IPS DF 4.7 (cell line): ENCODE measurements around the gene BRD3.
"Not testable (repeated sequence)": the region's sequence is repeated elsewhere in the genome, so short reads cannot be mapped to it uniquely, and the experiment has no call there.

Source experiments
- DNase-seq: peaks from one replicate; pipeline ENCODE4 v3.0.0-alpha.2; 2013; ENCODE audit warnings: low spot score; ENCODE audit errors: extremely low read depth

BRD3 gene

DNA sequence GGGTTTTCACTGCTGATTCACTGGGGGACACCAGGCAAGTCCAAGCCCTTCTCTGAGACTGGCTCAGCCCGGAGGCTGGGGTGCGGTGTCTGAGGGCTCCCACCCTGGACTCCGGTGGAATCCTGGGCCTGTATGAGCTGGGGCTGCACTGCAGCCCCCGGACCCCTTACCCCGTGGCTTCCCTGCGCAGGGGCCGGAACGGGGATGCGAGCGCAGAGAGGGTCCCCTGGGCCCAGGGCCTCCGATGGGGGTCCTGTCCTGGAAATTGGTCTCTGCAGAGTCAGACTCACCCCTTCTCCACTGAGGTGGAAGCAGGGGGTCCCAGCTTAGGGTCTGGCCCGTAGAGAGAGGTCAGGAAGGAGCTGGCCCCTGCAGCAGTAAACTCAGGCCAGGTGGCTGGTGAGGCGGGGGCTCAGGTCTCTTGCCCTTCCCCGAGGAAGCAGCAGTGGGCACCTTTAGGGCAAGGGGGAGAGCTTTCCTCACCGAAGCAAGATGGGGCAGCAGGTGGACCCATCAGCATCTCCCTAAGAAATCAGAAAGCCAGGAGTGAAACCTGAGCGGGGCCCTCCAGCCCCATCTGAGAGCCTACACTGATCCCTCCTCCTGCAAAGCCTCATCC lies 74.1 kb downstream of the BRD3 start:
- no peak for DNase-seq

DNA sequence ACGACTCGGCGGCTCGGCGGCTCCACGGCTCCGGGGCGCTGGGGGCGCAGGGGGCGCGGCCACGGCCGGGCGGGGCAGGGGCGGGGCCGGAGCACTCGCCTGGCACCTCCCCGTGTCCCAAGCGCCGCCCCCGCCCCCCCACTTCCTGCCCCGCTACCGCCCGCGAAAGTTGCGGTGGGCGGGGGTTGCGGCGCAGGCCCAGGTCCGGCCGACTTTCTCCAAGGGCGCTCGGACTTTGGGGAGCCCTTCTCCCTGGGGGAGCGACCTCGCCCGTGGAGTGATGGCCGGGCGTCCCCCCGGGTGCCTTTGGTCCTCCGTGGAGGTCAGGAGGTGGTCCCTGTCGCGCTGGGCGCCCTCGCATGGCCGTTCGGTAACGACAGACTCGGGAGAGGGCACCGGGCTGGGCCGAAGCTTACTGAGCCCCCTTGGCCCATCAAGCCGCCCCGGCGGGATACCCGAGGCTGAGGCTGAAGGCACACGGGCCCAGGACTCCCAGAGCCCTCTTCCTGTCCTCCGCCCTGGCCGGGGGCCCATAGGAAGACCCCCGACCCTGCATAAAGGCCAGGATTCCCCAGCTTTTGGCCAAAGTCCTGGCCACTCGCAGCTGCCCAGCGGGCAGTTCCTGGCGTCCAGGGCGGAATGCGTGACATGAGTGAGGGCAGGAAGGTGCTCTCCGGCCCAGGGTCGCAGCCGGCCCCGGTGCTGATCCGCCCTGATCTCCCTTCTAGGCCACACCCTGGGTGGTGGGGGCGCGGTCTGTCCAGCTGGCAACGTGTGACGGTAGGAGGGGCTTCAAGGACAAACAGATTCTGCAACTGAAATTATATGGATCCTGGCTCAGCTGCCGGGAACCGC lies 74.8 kb downstream of the BRD3 start:
- no peak for DNase-seq

DNA sequence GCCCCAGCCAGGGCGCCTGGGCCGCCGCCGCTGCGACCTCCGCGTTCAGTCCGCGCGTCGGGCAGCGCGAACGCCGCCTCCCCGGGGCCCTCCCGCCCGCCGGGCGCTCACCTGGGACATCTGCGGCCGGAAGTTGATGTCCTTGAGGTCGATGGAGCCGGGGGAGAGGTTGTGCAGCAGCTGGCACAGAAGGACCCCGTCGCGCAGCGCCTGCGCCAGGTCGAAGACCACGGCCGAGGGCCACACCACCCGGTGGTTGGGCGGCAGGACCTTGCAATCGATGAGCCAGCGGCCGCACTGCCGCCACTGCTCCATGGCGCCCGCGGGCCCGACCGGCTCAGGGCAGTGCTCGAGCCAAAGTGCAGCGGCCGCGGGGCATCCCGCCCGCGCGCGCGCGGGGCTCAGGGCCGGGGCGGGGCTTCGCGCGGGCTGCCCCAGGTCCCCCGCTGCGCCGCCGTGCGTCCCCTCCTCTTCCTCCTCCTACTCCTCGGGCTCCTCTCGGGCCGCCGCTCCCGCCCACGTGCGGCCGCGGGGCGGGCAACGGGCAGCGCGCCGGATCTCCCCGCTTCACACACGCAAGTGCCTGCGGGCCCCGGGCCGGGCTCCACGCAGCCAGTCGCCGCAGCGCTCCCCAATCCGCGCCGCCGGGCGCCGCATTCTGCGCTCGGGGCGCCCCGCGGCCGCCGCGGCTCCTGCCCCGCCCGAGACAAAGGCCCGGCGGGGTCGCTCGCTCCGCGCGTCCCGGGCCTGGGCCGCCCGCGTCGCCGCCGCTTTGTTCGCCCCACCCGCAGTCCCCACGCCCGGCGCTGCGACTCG lies 75.7 kb downstream of the BRD3 start, which contains the start of gene VAV2:
TSS of gene VAV2 (minus strand) at position 361 of the 816 bp plus-strand sequence. CDS start at position 315, 46 bp downstream.
- DNase-seq = no peak

DNA sequence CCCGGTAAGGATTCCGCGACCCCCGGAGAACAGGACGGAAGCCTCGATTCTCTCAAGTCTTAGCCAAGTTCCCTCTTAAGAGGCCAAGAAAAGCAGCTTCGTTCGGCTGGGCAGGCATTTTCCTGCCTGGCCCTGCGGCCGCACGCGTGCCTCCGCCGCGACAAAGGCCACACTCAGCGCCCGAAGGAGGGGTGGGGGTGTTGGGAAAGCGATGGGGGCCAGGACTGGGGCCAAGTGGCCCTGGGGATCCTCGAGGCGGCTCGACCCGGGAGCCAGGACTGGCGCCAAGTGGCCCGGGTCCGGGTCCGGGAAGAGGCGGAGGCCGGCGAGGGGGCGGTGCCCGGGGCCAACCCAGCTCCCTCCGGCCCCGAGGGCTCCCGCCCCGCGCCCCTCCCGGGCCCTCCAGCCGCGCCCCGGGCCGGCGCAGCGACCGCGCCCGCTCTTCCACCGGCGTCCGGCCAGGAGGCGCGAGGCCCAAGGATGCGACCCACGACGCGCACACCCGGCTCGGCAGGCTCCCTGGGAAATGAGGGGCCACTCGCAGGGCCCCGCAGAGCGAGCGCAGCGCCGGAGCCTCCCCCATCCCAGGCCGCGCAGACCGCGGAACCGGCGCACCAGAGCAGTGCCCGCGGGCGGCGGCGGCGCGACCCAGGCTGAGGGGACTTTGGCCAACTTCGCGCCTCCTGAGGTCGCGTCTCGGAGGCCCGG lies 76.5 kb downstream of the BRD3 start:
- no peak for DNase-seq

DNA sequence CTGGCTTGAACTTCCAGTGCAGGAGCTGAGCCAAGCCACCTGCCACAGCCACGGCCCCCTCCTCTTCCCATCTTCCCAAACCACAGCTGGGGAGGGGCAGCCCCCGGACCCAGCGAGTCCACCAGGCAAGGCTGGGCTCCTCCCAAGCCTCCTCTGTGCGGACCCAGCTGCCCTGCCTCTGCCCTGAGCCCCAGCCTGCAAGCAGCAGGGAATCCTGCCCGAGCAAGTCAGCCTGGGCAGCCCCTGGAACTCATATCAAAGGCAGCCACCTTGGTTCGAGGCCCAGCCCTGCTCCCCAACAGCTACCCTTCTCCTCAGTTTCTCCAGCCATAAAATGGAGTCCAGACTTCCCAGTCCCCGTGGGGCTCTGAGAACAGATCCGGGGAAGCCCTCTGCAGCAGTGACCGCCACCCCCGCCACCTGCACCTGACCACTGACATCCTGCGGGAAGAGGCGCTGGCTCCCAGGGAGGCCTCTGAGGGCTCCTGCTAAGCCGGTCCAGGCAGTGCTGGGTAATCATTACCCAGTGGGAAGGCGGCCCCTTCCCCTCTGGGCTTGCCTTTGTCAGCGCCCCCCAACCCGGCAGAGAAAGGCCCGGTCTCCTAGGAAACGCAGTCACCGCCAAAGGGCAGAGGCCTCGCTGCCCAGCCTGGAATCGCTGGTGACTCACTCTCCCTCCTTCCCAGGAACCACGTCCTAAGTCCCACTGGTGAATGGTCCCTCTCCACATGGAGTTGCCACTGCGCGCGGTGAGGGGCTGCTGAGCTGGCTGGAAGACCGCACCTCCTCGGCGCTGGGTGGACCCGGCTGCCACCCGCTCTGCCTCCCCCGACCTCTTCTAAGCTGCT lies 77.2 kb downstream of the BRD3 start:
- DNase-seq = no peak

DNA sequence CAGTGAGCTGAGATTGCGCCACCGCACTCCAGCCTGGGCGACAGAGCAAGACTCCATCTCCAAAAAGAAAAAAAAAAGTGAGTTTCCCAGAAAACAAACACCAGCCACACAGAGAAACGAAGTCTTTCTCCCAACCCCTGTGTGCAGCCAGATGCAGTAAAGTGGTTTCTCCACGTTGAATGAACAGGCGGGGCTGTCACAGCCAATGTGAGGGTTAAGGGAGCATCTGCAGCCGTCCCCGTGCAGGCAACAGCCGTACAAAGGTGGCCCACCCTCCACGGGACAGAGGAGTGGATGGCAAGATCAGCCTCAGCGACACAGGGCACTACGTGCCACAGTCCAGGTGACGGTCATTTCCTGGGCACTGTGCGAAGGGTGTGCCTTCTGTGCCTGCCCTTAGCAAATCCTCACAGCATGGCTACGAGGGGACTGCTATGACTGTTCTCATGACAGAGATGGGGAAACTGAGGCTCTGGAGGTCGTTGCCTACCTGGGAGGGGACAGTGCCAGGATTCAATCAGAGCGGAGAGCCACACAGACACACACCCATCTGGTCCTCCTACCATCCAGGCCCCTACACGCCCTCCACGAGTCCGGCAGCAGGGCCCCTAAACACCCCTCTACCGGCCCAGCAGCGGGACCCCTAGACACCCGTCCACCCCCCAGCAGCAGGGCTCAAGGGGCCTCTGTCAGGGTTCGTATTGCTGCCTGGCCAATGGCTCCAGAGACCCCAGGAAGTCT lies 78.0 kb downstream of the BRD3 start:
- no peak for DNase-seq

DNA sequence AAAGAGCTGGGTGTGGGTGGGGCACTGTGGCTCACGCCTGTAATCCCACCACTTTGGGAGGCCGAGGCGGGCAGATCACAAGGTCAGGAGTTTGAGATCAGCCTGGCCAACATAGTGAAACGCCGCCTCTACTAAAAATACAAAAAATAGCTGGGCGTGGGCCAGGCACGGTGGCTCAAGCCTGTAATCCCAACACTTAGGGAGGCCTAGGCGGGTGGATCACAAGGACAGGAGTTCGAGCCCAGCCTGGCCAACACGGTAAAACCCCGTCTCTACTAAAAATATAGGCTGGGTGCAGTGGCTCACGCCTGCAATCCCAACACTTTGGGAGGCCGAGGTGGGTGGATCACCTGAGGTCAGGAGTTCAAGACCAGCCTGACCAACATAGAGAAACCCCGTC lies 79.1 kb downstream of the BRD3 start:
- not testable (repeated sequence) for DNase-seq

DNA sequence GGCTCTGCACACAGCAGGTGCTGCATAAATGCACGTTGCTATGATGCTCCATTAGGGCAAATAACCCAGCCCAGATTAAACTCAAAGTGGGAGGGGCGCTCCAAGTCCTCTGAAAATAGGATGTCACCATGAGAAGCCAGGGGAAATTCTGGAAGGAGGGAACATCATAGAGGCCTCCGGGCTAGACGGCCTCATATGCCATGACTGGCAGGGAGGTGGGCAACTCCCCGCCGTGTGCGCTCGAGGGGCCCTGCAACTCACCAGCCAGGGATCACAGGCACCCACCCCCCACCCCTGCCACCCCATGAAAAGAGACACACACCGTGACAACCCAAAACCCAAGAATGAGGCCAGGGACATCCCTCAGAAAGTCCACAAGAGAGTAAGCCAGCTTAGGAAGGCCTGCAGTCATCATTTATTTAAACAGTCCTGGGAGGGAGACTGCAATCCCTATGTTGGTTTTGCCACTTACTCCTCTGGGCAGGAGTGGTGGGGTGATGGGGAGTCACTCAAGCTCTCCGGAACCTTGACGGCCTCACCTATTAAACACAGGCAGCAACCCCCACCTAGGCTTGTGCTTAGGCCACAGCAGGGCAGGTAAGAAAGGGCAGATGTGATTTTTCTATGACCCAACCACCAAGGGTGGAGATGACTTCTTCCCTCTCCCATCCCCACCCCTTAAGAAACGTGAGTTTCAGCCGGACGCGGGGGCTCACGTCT lies 79.7 kb downstream of the BRD3 start:
- DNase-seq = no peak

DNA sequence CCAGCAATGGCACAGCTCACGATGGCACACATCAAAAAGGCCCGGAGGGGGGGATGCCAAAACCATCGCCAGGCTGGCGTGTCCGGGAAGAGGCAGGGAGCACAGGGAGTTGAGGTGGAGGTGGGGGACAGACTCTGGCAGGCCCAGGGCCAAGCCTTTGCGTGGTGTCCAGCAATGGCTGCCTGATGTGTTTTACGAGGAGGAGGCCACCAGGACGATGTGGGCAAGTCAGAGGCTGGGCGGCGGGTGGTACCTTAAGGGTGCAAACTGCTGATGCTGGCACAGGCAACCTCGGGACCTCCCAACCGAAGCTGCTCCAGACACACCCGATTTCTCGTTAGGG lies 80.4 kb downstream of the BRD3 start:
- no peak for DNase-seq

DNA sequence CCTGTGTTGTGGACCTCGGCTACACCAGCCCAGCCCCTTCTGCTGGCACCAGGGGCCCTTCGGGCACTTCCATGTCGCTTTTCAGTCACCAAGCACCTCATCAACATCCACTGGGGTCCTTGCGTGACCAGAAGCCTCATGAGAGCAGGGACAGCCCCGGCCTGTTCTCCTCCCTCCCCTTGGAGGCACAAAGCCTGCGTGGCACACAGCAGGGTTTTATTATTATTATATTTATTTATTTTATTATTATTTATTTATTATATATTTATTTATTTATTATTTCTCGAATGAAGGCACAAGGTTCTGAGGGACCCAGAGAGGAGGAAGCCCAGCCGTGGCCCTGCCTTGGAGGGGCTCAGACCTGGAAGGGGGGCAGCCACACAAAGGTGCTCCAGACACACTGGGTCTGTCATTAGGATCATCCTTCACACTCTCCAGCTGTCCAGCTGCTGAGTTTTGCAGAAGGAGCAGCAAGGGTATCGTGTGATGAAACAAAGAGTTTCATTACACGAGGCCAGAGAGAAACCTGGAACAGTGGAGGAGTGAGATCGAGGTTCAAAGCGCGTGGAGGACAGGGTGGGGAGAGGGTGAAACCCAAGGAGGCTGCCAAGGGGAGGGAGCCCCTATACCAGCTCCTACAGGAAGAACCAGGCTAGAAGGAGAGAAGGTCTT lies 80.9 kb downstream of the BRD3 start:
- DNase-seq = no peak

DNA sequence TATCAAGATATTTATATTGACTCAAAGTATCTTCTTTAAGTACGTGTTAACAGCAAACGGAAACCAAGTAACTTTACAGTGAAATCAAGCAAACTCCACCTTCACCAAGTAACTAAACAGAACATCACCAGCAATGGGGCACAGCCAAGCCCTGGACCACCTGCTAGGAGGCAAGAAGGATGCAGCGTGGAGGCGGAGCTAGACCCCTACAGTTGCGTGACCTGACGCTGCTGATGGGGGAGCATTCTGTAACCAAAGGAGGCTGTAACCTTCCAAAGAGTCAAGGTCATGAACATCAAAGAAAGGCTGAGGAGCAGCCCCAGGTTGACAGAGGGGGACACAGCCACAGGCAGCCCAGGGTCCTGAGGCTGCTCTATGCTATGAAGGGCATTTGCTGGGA lies 81.8 kb downstream of the BRD3 start:
- no peak for DNase-seq

DNA sequence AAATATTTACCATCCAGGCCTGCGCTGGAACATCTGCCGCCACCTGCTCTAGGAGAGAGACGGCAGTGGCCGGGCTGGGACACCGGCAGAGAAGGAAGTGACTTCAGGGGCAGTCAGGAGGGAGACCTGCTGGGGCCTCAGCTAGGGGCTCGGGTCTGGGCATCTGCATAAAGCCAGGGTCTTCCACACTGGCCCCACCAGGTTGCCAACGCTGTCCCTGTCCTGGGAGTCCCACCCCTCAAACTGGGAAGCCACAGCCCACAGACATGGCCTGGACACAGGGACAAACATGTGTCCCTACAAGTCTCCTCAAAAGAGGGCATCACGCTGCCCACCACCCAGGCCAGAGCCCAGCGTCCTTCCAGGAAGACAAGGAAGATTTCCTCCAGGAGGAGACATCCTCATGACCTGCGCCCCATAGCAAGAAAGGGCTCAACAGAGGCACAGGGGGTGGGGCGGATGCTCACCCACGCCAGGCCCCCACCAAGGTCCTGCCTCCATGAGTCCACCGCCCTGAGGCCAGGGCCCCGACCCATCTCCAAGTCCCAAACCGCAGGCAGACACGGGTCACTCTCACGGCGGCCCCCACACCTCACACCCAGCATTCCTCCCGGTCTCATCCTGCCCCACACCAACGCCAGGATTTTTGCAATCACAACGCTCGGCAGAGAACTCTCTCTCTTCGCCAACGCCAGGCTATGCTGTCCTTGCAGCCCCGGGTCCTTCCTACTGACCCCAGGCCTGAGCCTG lies 84.7 kb downstream of the BRD3 start:
- no peak for DNase-seq

DNA sequence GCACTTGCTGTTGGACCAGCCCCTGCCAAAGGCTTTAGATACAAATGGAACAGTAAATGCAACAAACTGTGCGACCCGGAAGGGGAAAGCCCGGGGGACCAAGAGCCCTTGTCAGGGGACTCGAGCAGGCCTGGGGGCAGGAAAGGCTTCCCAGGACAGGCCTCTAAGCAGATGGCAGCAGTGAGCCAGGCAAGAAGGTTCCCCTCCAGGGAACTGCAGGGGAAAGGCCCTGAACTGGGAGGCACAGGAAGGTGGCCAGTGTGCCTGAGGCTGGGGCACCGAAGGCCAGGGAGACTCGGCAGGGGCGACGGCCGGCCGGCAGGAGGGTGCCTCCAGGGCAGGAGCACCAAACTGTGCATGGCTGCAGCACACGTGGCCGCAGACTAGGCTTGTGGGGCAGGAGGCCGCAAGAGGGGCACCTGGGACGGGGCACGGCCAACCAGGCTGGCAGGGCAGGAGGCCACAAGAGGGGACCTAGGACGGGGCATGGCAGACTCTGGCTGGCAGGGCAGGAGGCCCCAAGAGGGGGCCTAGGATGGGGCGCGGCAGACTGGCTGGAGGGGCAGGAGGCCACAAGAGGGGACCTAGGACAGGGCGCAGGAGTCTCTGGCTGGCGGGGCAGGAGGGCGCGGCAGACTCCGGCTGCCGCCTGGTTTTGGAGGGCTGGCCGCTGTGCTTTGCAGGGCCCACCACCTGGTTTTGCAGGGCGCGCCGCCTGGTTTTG lies 85.7 kb downstream of the BRD3 start:
- no peak for DNase-seq

DNA sequence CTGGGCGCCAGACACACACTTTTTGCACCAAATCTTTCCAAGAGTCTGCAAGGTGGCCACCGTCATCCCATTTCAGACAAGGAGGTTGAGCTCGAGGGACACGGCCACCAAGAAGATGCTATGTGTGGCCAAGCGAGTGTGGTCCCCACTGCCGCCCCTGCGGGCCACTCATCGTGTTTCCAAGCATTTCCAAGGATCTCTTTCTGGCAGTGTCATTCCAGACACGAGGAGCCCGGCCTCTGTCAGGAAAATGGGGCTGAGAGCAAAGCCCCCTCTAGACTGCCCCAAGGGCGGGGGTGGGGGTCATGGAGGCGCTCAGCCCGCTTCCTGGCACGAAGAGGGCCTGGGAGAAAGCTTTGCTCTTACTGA lies 86.3 kb downstream of the BRD3 start:
- DNase-seq = no peak

DNA sequence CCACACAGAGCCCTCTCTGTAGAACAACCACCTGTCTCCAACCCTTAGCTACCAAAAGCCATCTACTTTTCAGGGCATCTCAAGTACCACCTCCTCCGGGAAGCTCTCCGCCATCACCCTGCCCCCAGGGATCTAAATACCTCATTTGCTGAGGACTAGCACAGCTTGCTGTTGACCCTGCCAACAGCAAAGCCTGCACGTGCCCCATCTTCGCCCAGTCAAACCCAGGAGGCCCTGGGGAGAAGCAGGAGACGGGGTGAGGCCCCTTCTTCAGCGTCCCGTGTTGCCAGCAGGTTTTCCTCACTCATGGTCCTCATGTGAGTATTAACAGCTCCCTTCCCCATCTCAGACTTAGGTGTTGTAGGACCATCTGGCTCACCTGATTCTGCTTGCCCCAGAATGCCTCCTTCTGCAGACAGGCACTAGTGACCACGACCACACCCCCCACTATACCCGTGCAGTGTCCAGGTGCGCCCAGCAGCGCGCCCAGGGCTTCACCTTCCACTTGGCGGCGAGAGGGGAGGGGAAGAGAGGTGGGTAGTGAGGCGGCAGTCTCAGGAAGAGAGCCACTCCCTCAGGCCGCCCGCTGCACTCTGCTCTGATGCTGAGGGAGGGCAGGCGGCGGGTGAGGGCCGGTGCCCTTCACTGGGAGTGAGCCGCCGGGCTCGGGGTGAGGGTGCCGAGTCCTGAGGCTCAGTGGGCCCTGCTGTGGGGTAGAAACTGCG lies 86.8 kb downstream of the BRD3 start:
- DNase-seq = no peak
